SH-SY5Y (cell line): ENCODE results near the gene ARHGEF4.

Source experiments
- GATA2 ChIP-seq: IDR thresholded peaks from 2 replicates; pipeline ENCODE4 v1.6.1; 2011; ENCODE audit warnings: mild to moderate bottlenecking, low read depth, low read length
- GATA3 ChIP-seq: IDR thresholded peaks from 2 replicates; pipeline ENCODE4 v1.6.1; 2011; ENCODE audit warnings: low read depth, mild to moderate bottlenecking, low read length, moderate library complexity

DNA sequence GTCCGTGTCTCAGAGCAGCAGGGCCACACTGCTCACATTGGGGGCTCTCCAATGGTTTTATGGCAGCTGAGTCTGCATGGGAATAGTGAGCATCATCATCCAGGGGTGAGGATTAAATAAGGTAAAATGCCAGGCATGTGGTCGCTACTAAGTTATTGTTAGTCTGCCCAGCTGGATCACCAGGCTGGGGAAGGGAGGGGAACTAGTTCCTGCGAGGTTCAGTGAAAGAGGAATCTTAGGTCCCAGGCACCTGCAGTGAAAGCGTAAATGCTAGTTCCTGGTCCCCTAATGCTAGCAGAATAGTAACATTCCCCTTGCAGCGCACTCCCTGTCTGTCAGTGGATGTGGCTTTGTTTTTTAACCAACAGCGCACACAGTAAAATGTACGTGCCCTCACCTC is 60.1 kb downstream of the ARHGEF4 start:
- TF ChIP-seq GATA2 (no peak), GATA3 (no peak)
